Measurements from ENCODE around the gene SPTBN2.

The SPTBN2 gene

GRCh38 chr11:66723693-66724092 lies 5.3 kb downstream of the SPTBN2 start:
- no peak overlapping the region for H3K27ac ChIP-seq (replicated peaks)
- DNase-seq (ENCODE audit: low read depth in 1 of 2, low spot score in 1 of 2): no peak
- peaks cover 31% of the 10 kb centered on the region for H3K27me3 ChIP-seq (ENCODE audit: insufficient read depth, poor library complexity, severe bottlenecking)
- no peak overlapping the region for H3K4me3 ChIP-seq (replicated peaks; ENCODE audit: insufficient read depth, low read length)
- TF ChIP-seq, protein P1, sequence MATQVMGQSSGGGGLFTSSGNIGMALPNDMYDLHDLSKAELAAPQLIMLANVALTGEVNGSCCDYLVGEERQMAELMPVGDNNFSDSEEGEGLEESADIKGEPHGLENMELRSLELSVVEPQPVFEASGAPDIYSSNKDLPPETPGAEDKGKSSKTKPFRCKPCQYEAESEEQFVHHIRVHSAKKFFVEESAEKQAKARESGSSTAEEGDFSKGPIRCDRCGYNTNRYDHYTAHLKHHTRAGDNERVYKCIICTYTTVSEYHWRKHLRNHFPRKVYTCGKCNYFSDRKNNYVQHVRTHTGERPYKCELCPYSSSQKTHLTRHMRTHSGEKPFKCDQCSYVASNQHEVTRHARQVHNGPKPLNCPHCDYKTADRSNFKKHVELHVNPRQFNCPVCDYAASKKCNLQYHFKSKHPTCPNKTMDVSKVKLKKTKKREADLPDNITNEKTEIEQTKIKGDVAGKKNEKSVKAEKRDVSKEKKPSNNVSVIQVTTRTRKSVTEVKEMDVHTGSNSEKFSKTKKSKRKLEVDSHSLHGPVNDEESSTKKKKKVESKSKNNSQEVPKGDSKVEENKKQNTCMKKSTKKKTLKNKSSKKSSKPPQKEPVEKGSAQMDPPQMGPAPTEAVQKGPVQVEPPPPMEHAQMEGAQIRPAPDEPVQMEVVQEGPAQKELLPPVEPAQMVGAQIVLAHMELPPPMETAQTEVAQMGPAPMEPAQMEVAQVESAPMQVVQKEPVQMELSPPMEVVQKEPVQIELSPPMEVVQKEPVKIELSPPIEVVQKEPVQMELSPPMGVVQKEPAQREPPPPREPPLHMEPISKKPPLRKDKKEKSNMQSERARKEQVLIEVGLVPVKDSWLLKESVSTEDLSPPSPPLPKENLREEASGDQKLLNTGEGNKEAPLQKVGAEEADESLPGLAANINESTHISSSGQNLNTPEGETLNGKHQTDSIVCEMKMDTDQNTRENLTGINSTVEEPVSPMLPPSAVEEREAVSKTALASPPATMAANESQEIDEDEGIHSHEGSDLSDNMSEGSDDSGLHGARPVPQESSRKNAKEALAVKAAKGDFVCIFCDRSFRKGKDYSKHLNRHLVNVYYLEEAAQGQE (IDR thresholded peaks at IDR 0.05; ENCODE audit: insufficient replicate concordance, low read depth): no peak
- TF ChIP-seq POLR2AphosphoS5 (IDR thresholded peaks at IDR 0.05; ENCODE audit: low read depth) (no peak), SPI1 (IDR thresholded peaks at IDR 0.05; ENCODE audit: borderline replicate concordance, low read depth) (no peak), GABPA (IDR thresholded peaks at IDR 0.05; ENCODE audit: low read depth) (no peak)
- TF ChIP-seq, protein P2, sequence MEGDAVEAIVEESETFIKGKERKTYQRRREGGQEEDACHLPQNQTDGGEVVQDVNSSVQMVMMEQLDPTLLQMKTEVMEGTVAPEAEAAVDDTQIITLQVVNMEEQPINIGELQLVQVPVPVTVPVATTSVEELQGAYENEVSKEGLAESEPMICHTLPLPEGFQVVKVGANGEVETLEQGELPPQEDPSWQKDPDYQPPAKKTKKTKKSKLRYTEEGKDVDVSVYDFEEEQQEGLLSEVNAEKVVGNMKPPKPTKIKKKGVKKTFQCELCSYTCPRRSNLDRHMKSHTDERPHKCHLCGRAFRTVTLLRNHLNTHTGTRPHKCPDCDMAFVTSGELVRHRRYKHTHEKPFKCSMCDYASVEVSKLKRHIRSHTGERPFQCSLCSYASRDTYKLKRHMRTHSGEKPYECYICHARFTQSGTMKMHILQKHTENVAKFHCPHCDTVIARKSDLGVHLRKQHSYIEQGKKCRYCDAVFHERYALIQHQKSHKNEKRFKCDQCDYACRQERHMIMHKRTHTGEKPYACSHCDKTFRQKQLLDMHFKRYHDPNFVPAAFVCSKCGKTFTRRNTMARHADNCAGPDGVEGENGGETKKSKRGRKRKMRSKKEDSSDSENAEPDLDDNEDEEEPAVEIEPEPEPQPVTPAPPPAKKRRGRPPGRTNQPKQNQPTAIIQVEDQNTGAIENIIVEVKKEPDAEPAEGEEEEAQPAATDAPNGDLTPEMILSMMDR (IDR thresholded peaks at IDR 0.05; ENCODE audit: insufficient read depth, low read length): no peak

GRCh38 chr11:66722745-66723651 lies 6.0 kb downstream of the SPTBN2 start:
- no peak for DNase-seq (ENCODE audit: low read depth in 1 of 2, low spot score in 1 of 2)
- TF ChIP-seq, protein P1 (IDR thresholded peaks at IDR 0.05; ENCODE audit: insufficient replicate concordance, low read depth): no peak
- TF ChIP-seq SPI1 (IDR thresholded peaks at IDR 0.05; ENCODE audit: borderline replicate concordance, low read depth) (no peak), POLR2AphosphoS5 (IDR thresholded peaks at IDR 0.05; ENCODE audit: low read depth) (no peak), GABPA (IDR thresholded peaks at IDR 0.05; ENCODE audit: low read depth) (no peak)
- TF ChIP-seq, protein P2 (IDR thresholded peaks at IDR 0.05; ENCODE audit: insufficient read depth, low read length): no peak
- no peak overlapping the region for H3K27ac ChIP-seq (replicated peaks)
- H3K27me3 ChIP-seq (ENCODE audit: insufficient read depth, poor library complexity, severe bottlenecking): peaks cover 27% of the 10 kb centered on the region
- H3K4me3 ChIP-seq (replicated peaks; ENCODE audit: insufficient read depth, low read length): no peak overlapping the region

GRCh38 chr11:66721939-66722338 lies 7.1 kb downstream of the SPTBN2 start:
- TF ChIP-seq, protein P1 (IDR thresholded peaks at IDR 0.05; ENCODE audit: insufficient replicate concordance, low read depth): no peak
- no peak for TF ChIP-seq GABPA (IDR thresholded peaks at IDR 0.05; ENCODE audit: low read depth)
- TF ChIP-seq, protein P2 (IDR thresholded peaks at IDR 0.05; ENCODE audit: insufficient read depth, low read length): no peak
- TF ChIP-seq POLR2AphosphoS5 (IDR thresholded peaks at IDR 0.05; ENCODE audit: low read depth): no peak
- no peak for TF ChIP-seq SPI1 (IDR thresholded peaks at IDR 0.05; ENCODE audit: borderline replicate concordance, low read depth)
- no peak overlapping the region for H3K4me3 ChIP-seq (replicated peaks; ENCODE audit: insufficient read depth, low read length)
- DNase-seq (ENCODE audit: low read depth in 1 of 2, low spot score in 1 of 2): no peak
- peaks cover 21% of the 10 kb centered on the region for H3K27me3 ChIP-seq (ENCODE audit: insufficient read depth, poor library complexity, severe bottlenecking)
- no peak overlapping the region for H3K27ac ChIP-seq (replicated peaks)

Measured in HL-60 (cell line).